ENCODE data around the gene CRYBG2. TPM values are rescaled to one million over a fixed set of nuclear protein-coding genes. Genes with fewer than 3 reads are reported as not detected.

Gene CRYBG2
- total and polyA plus RNA-seq, 2 of the 13 experiments (the other 11 are each of a cell fraction or from before 2014, with no cell fraction given), result 1.3 to 2.9 TPM

DNA sequence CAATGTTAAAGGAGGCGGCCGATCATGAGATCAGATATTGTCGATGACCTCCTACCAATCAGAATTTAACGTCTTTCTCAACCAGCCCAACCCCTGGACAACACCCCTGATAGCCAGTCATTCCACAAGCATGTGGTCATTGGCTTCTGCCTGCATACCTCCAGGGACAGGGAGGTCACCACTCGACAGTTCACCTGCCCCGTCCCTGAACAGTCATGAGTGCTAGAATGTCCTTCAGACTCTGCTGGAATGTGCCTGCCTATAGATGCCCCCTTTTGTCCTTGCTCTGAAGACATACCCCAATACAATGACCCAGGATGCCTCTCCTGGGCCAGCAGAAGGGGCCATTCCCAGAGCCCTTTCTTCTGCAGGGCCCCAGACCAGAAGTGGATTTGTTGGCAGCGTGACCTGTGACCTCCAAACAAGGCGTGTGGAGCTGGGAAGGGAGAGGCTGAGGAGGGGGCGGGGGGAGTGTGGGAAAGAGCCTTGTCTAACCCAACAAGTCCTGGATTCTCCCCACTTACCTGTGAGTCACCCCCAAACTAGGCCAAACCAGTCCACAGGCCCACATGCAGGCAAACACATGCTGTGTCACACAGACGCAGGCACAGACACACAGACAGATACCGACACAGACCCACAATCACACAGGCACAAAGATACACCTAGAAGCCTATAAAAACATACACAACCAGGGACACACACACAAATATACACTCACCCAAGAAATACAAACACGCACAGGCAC, 2.2 kb downstream of the CRYBG2 start (continued):
- TF ChIP-seq, protein P1, sequence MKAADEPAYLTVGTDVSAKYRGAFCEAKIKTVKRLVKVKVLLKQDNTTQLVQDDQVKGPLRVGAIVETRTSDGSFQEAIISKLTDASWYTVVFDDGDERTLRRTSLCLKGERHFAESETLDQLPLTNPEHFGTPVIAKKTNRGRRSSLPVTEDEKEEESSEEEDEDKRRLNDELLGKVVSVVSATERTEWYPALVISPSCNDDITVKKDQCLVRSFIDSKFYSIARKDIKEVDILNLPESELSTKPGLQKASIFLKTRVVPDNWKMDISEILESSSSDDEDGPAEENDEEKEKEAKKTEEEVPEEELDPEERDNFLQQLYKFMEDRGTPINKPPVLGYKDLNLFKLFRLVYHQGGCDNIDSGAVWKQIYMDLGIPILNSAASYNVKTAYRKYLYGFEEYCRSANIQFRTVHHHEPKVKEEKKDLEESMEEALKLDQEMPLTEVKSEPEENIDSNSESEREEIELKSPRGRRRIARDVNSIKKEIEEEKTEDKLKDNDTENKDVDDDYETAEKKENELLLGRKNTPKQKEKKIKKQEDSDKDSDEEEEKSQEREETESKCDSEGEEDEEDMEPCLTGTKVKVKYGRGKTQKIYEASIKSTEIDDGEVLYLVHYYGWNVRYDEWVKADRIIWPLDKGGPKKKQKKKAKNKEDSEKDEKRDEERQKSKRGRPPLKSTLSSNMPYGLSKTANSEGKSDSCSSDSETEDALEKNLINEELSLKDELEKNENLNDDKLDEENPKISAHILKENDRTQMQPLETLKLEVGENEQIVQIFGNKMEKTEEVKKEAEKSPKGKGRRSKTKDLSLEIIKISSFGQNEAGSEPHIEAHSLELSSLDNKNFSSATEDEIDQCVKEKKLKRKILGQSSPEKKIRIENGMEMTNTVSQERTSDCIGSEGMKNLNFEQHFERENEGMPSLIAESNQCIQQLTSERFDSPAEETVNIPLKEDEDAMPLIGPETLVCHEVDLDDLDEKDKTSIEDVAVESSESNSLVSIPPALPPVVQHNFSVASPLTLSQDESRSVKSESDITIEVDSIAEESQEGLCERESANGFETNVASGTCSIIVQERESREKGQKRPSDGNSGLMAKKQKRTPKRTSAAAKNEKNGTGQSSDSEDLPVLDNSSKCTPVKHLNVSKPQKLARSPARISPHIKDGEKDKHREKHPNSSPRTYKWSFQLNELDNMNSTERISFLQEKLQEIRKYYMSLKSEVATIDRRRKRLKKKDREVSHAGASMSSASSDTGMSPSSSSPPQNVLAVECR (CRISPR knock-in tag; IDR thresholded peaks at IDR 0.05; ENCODE audit: borderline replicate concordance), result no peak
- TF ChIP-seq KDM4B (CRISPR knock-in tag; IDR thresholded peaks at IDR 0.05), result peak; percentile 55; the same call in 1 of the 2 replicates
- TF ChIP-seq, protein P2, sequence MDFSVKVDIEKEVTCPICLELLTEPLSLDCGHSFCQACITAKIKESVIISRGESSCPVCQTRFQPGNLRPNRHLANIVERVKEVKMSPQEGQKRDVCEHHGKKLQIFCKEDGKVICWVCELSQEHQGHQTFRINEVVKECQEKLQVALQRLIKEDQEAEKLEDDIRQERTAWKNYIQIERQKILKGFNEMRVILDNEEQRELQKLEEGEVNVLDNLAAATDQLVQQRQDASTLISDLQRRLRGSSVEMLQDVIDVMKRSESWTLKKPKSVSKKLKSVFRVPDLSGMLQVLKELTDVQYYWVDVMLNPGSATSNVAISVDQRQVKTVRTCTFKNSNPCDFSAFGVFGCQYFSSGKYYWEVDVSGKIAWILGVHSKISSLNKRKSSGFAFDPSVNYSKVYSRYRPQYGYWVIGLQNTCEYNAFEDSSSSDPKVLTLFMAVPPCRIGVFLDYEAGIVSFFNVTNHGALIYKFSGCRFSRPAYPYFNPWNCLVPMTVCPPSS (IDR thresholded peaks at IDR 0.05), result no peak
- no peak for TF ChIP-seq PCBP2 (optimal IDR thresholded peaks at IDR 0.05; ENCODE audit: low read depth, low read length, poor library complexity, severe bottlenecking)
- TF ChIP-seq ZNF709 (CRISPR knock-in tag; IDR thresholded peaks at IDR 0.05), result no peak
- TF ChIP-seq, protein P3, sequence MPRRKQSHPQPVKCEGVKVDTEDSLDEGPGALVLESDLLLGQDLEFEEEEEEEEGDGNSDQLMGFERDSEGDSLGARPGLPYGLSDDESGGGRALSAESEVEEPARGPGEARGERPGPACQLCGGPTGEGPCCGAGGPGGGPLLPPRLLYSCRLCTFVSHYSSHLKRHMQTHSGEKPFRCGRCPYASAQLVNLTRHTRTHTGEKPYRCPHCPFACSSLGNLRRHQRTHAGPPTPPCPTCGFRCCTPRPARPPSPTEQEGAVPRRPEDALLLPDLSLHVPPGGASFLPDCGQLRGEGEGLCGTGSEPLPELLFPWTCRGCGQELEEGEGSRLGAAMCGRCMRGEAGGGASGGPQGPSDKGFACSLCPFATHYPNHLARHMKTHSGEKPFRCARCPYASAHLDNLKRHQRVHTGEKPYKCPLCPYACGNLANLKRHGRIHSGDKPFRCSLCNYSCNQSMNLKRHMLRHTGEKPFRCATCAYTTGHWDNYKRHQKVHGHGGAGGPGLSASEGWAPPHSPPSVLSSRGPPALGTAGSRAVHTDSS (CRISPR knock-in tag; conservative IDR thresholded peaks at IDR 0.05), result no peak
- TF ChIP-seq DPF2 (CRISPR knock-in tag; IDR thresholded peaks at IDR 0.05; ENCODE audit: borderline replicate concordance, low read depth), result 0 out of 2 replicates have a peak, but pooled peaks have one; percentile 41
- TF ChIP-seq, protein P4, sequence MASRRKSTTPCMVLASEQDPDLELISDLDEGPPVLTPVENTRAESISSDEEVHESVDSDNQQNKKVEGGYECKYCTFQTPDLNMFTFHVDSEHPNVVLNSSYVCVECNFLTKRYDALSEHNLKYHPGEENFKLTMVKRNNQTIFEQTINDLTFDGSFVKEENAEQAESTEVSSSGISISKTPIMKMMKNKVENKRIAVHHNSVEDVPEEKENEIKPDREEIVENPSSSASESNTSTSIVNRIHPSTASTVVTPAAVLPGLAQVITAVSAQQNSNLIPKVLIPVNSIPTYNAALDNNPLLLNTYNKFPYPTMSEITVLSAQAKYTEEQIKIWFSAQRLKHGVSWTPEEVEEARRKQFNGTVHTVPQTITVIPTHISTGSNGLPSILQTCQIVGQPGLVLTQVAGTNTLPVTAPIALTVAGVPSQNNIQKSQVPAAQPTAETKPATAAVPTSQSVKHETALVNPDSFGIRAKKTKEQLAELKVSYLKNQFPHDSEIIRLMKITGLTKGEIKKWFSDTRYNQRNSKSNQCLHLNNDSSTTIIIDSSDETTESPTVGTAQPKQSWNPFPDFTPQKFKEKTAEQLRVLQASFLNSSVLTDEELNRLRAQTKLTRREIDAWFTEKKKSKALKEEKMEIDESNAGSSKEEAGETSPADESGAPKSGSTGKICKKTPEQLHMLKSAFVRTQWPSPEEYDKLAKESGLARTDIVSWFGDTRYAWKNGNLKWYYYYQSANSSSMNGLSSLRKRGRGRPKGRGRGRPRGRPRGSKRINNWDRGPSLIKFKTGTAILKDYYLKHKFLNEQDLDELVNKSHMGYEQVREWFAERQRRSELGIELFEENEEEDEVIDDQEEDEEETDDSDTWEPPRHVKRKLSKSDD (CRISPR knock-in tag; IDR thresholded peaks at IDR 0.05; ENCODE audit: low read depth), result no peak
- peak; percentile 92 for TF ChIP-seq NR2F6 (IDR thresholded peaks at IDR 0.05)
- TF ChIP-seq NR2F6 (CRISPR knock-in tag; IDR thresholded peaks at IDR 0.05), result peak; percentile 92
- TF ChIP-seq KDM6A (CRISPR knock-in tag; IDR thresholded peaks at IDR 0.05; ENCODE audit: low read depth), result peak; percentile 28; the same call in 1 of the 2 replicates
- TF ChIP-seq ZNF501 (CRISPR knock-in tag; IDR thresholded peaks at IDR 0.05), result no peak
- TF ChIP-seq, protein P5, sequence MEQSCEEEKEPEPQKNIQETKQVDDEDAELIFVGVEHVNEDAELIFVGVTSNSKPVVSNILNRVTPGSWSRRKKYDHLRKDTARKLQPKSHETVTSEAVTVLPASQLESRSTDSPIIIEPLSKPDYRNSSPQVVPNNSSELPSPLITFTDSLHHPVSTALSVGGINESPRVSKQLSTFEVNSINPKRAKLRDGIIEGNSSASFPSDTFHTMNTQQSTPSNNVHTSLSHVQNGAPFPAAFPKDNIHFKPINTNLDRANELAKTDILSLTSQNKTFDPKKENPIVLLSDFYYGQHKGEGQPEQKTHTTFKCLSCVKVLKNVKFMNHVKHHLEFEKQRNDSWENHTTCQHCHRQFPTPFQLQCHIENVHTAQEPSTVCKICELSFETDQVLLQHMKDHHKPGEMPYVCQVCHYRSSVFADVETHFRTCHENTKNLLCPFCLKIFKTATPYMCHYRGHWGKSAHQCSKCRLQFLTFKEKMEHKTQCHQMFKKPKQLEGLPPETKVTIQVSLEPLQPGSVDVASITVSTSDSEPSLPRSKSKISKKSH (CRISPR knock-in tag; IDR thresholded peaks at IDR 0.05; ENCODE audit: borderline replicate concordance), result no peak
- TF ChIP-seq ZNF205 (CRISPR knock-in tag; IDR thresholded peaks at IDR 0.05), result no peak
- TF ChIP-seq ATF7 (IDR thresholded peaks at IDR 0.05), result peak; percentile 88
- peak; percentile 97 for TF ChIP-seq ATF7 (CRISPR knock-in tag; IDR thresholded peaks at IDR 0.05)
- no peak for TF ChIP-seq CAMTA2 (CRISPR knock-in tag; IDR thresholded peaks at IDR 0.05; ENCODE audit: borderline replicate concordance)
- TF ChIP-seq SPEN (CRISPR knock-in tag; IDR thresholded peaks at IDR 0.05; ENCODE audit: low read depth), result peak; percentile 61; the same call in 1 of the 2 replicates
